Peyer's patch (tissue), 4 donors: ENCODE measurements around the gene AGMO. TPM values are rescaled to one million over a fixed set of nuclear protein-coding genes. Genes with fewer than 3 reads are reported as not detected.

Experiments used
- DNase-seq, 3 donors: peaks; one replicate each; pipeline ENCODE4 v3.0.0-alpha.2; 2017 to 2019
- H3K27ac ChIP-seq, 4 donors: fragments of 200-600 bp; sonication (generic); one replicate each; pipeline ENCODE4 v1.5.1; 2016 to 2019
- H3K27me3 ChIP-seq, 2 donors: fragments of 200-600 bp; sonication (generic); one replicate each; pipeline ENCODE4 v1.5.1; 2019
- H3K36me3 ChIP-seq, 3 donors: fragments of 200-600 bp; sonication (generic); one replicate each; pipeline ENCODE4 v1.5.1; 2016 to 2019
- H3K4me1 ChIP-seq, 4 donors: fragments of 200-600 bp; sonication (generic); one replicate each; pipeline ENCODE4 v1.5.1; 2016 to 2019
- H3K4me3 ChIP-seq, 4 donors: fragments of 200-600 bp; sonication (generic); 1 replicate in 3 of 4; 2 replicates in 1 of 4; pipeline ENCODE4 v1.5.1; 2016 to 2019; ENCODE audit warnings: mild to moderate bottlenecking in 1 of 4
- H3K9me3 ChIP-seq, 4 donors: fragments of 200-600 bp; sonication (generic); one replicate each; pipeline ENCODE4 v1.5.1; 2016 to 2019; ENCODE audit warnings: mild to moderate bottlenecking in 1 of 4
- POLR2A ChIP-seq, 2 donors: fragments of 450-650 bp; IDR thresholded peaks; one replicate each; pipeline ENCODE4 v1.5.1; 2017; ENCODE audit warnings: antibody characterized with exemption in 2 of 2, mild to moderate bottlenecking in 2 of 2, moderate library complexity in 2 of 2
- total RNA-seq, 4 donors: library from RNA; depleted of rRNA; stranded (reverse); fragments of >200 nt; gene quantifications; one replicate each; pipeline ENCODE4 v1.1.0, GENCODE V29; 2016
- TF ChIP-seq, protein P1 (sequence below), 6 experiments: fragments of 450-650 bp in 4 of 6; fragments of 200-600 bp in 2 of 6; sonication (generic) in 1 of 6; IDR thresholded peaks; one replicate each; pipeline ENCODE4 v1.5.1; 2017 to 2019; ENCODE audit warnings: antibody characterized with exemption in 6 of 6, mild to moderate bottlenecking in 3 of 6, moderate library complexity in 1 of 6

The AGMO gene
- total RNA-seq, 4 donors from 2014 or later = 0.83 to 25.7 (median 15.8) TPM

DNA sequence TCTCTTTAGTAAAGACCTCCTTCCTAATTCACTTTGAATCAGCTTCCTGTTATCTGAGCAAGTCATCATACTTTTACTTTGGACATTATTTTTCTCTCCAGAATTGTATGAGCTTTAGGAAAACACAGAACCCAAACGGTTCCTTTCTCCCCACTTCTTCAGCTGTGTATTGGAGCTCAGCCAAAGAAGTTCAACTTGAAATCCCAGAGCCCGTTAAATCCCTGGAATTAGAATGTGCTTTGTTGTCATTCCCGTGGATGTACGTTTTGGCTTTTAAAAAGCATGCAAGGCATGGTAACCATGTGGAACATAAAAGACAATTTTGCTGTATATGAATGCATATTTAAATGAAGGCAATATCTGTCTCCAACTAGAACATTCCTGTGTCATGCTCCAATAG, 46.6 kb downstream of the AGMO start:
- no peaks in the 10 kb centered on the region for H3K27me3 ChIP-seq
- H3K4me3 ChIP-seq = no peak overlapping the region
- TF ChIP-seq, protein P1, sequence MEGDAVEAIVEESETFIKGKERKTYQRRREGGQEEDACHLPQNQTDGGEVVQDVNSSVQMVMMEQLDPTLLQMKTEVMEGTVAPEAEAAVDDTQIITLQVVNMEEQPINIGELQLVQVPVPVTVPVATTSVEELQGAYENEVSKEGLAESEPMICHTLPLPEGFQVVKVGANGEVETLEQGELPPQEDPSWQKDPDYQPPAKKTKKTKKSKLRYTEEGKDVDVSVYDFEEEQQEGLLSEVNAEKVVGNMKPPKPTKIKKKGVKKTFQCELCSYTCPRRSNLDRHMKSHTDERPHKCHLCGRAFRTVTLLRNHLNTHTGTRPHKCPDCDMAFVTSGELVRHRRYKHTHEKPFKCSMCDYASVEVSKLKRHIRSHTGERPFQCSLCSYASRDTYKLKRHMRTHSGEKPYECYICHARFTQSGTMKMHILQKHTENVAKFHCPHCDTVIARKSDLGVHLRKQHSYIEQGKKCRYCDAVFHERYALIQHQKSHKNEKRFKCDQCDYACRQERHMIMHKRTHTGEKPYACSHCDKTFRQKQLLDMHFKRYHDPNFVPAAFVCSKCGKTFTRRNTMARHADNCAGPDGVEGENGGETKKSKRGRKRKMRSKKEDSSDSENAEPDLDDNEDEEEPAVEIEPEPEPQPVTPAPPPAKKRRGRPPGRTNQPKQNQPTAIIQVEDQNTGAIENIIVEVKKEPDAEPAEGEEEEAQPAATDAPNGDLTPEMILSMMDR (IDR thresholded peaks at IDR 0.05) = no peak
- no peak for TF ChIP-seq POLR2A (IDR thresholded peaks at IDR 0.05)
- no peak overlapping the region for H3K27ac ChIP-seq
- H3K4me1 ChIP-seq = no peaks in the 10 kb centered on the region
- H3K9me3 ChIP-seq = no peaks in the 10 kb centered on the region
- no peaks in the 10 kb centered on the region for H3K36me3 ChIP-seq
- DNase-seq = no peak

DNA sequence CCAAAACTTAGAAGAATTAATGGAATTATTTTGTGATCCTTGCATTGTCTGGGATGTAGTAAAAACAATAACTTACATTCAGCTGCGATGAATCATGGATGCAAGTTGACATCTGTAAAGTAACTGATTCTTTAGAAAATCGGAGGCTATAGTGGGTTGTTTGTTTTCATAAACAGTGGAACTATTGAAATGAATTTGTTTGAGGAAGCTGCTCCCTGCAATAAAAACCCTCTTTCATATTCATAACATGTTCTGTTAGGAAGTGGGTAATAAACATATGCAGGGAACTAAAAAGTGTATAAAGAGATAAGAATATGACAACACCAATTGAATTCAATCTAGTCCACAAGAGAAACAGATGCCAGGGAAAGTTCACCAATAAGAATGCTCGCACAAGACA, 53.6 kb downstream of the AGMO start:
- DNase-seq = no peak
- Histone ChIP-seq H3K9me3 (no peaks in the 10 kb centered on the region), H3K27me3 (no peaks in the 10 kb centered on the region), H3K36me3 (no peaks in the 10 kb centered on the region), H3K4me1 (no peaks in the 10 kb centered on the region), H3K27ac (no peak overlapping the region), H3K4me3 (no peak overlapping the region)
- TF ChIP-seq POLR2A (IDR thresholded peaks at IDR 0.05) = no peak
- TF ChIP-seq, protein P1 (IDR thresholded peaks at IDR 0.05) = no peak

DNA sequence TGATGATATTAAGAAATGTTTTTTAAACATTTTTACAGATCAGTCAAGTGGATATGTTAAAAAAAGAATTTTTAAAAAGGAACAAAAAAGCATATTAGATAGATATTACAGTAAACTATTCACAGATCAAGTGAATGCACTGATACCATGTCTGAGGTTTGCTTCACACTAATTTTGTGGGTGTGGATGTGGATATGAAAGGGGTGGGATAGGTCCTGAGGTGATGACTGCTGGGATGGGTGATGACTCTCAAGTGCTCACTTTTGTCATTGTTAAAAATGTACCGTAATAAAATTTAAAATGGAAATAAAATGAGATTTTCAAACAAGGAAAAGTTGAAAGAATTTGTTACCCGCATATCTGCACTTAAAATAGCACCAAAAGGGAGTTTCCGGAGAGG, 54.1 kb downstream of the AGMO start:
- Histone ChIP-seq H3K9me3 (no peaks in the 10 kb centered on the region), H3K4me1 (no peaks in the 10 kb centered on the region), H3K4me3 (no peak overlapping the region), H3K36me3 (no peaks in the 10 kb centered on the region), H3K27me3 (no peaks in the 10 kb centered on the region), H3K27ac (no peak overlapping the region)
- TF ChIP-seq, protein P1 (IDR thresholded peaks at IDR 0.05) = no peak
- TF ChIP-seq POLR2A (IDR thresholded peaks at IDR 0.05) = no peak
- no peak for DNase-seq

DNA sequence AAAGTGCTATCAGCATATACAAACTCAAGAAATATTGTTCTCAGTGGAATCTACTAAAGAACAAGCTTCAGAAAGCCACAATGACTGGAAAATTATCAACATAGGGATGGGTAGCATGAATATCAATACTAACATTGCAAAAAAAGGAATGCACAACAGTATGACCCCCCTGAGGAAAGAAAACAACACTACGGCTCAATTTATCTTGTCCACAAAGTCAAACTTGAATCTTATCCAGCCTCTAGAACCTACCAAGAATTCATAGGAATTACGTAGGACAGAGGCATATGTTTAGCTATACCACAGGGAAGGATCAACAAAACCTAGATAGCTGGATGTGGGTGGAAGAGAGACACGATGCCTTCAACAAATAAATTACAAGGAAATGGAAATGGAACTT, 54.6 kb downstream of the AGMO start:
- no peaks in the 10 kb centered on the region for H3K36me3 ChIP-seq

DNA sequence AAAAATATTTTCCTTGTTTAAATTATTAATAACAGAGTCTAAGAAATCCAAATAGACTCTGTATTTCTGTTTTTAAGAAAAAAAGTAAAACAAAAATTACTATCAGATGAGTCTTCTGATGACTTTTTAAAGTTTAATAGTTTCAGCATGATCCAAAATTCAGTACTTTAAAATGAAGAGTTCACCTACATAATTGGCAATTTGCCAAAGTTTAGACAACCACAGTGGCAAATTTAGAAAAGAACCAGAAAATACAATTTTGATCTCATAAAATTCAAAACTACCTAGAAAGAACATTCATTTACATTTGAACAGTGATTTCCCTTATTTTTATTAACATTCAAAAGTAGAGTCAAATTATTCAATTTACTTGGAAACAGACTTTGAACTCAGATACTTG, 56.1 kb downstream of the AGMO start:
- Histone ChIP-seq H3K36me3 (no peaks in the 10 kb centered on the region), H3K4me3 (no peak overlapping the region), H3K27me3 (no peaks in the 10 kb centered on the region), H3K9me3 (no peaks in the 10 kb centered on the region), H3K4me1 (no peaks in the 10 kb centered on the region), H3K27ac (no peak overlapping the region)
- DNase-seq = no peak
- TF ChIP-seq, protein P1 (IDR thresholded peaks at IDR 0.05) = no peak
- no peak for TF ChIP-seq POLR2A (IDR thresholded peaks at IDR 0.05)

More for the DNA sequence above, 54.6 kb downstream of the AGMO start:
- no peak overlapping the region for H3K27ac ChIP-seq
- H3K4me1 ChIP-seq = no peaks in the 10 kb centered on the region
- H3K9me3 ChIP-seq = no peaks in the 10 kb centered on the region
- no peak for TF ChIP-seq POLR2A (IDR thresholded peaks at IDR 0.05)
- TF ChIP-seq, protein P1 (IDR thresholded peaks at IDR 0.05) = no peak
- no peak overlapping the region for H3K4me3 ChIP-seq
- H3K27me3 ChIP-seq = no peaks in the 10 kb centered on the region
- DNase-seq = no peak

DNA sequence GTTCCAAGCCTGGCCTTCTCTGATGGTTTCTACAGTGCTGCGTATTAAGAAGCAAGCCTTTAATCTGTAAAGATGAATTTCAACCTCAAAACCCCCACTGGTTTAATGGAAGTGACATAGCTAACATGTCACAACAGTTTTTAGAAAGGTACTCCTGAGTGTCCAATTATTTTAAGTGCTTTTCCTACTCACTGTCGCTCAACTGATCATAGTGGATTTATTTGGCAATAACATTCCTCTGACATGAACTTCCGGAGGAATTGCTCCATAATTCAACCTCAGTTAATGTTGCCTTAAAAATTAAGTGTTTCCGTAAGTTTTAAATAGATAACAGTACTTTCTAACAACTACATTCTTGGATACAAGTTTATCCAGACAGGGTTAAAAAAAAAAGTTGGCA, 57.5 kb downstream of the AGMO start:
- H3K36me3 ChIP-seq = no peaks in the 10 kb centered on the region
- no peak overlapping the region for H3K27ac ChIP-seq
- no peaks in the 10 kb centered on the region for H3K9me3 ChIP-seq
- TF ChIP-seq, protein P1 (IDR thresholded peaks at IDR 0.05) = no peak
- TF ChIP-seq POLR2A (IDR thresholded peaks at IDR 0.05) = no peak
- H3K27me3 ChIP-seq = no peaks in the 10 kb centered on the region
- DNase-seq = no peak
- no peak overlapping the region for H3K4me3 ChIP-seq
- H3K4me1 ChIP-seq = no peaks in the 10 kb centered on the region
